ENCODE data around the gene ACTL7B.

- TF ChIP-seq YY1 (IDR thresholded peaks at IDR 0.05; ENCODE audit: insufficient read depth, insufficient read length) (no peak), ZNF274 (IDR thresholded peaks at IDR 0.05; ENCODE audit: low read depth, low read length) (no peak), SUZ12 (IDR thresholded peaks at IDR 0.05; ENCODE audit: extremely low read depth, insufficient read depth, insufficient read length) (no peak)
Measured at GRCh38 chr9:108874058-108874788, 18.4 kb upstream of the ACTL7B start.

Data from NT2/D1 (cell line).